Measurements from ENCODE around the gene COL4A2.

DNA sequence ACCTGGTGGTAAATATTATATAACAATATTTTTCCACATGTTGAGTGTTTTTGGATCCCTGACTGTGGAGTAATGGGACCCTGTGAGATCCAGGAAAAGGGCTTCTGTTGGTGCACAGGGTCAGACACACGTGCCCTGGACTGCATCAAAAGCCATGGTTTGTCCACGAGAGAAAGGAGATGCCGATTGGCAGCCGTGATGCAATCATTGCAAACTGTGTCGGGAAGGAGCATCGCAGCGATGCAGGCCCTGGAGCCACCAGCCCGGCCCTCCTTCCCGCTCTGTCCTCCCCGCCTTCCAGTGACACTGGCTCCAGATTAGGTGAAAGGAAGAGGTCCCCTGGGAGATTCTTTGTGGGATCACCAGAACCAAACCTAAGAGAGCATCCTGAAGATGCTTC, 9.1 kb downstream of the COL4A2 start:
- TF ChIP-seq, protein P1, sequence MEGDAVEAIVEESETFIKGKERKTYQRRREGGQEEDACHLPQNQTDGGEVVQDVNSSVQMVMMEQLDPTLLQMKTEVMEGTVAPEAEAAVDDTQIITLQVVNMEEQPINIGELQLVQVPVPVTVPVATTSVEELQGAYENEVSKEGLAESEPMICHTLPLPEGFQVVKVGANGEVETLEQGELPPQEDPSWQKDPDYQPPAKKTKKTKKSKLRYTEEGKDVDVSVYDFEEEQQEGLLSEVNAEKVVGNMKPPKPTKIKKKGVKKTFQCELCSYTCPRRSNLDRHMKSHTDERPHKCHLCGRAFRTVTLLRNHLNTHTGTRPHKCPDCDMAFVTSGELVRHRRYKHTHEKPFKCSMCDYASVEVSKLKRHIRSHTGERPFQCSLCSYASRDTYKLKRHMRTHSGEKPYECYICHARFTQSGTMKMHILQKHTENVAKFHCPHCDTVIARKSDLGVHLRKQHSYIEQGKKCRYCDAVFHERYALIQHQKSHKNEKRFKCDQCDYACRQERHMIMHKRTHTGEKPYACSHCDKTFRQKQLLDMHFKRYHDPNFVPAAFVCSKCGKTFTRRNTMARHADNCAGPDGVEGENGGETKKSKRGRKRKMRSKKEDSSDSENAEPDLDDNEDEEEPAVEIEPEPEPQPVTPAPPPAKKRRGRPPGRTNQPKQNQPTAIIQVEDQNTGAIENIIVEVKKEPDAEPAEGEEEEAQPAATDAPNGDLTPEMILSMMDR (IDR thresholded peaks at IDR 0.05; ENCODE audit: insufficient read depth, low read depth, low read length): no peak
- no peak for TF ChIP-seq EZH2 (IDR thresholded peaks at IDR 0.05; ENCODE audit: insufficient read depth, low read length)

Data from astrocyte (in vitro differentiated cells and primary cell).